MM.1S (cell line): ENCODE data around the gene EFNA5.

Experiments used
- EZH2 ChIP-seq: fragments of 300-600 bp; sonication (generic); optimal IDR thresholded peaks from 2 replicates; pipeline ENCODE3; 2017; ENCODE audit warnings: low read depth, mild to moderate bottlenecking, antibody characterized with exemption, low read length, mixed read lengths
- EZH2phosphoT487 ChIP-seq: fragments of 300-600 bp; sonication (generic); IDR thresholded peaks from 2 replicates; pipeline ENCODE4 v1.6.1; 2018; ENCODE audit warnings: antibody characterized with exemption, low read length
- TF ChIP-seq, protein P1 (sequence below): fragments of 300-600 bp; sonication (generic); IDR thresholded peaks from 2 replicates; pipeline ENCODE4 v1.5.1; 2016; ENCODE audit warnings: antibody characterized with exemption, low read length, mixed read lengths

DNA sequence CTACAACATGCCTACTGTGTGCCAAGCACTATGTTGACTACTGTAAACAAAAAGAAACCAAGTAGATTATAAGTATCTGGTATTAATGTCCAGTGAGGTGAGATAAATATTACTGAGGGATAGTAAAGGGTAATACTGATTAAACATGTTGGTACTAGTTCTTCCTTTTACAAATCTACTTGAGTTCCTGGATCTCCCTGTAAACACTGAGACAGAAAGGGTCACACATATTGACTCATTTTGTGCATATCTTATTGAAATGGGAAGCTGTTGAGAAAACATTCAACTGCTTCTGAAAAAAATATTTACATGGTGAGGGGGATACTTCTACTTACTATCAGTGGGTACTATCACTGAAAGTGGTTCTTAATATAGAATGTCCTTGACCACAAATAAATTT is 24.3 kb downstream of the EFNA5 start:
- TF ChIP-seq, protein P1, sequence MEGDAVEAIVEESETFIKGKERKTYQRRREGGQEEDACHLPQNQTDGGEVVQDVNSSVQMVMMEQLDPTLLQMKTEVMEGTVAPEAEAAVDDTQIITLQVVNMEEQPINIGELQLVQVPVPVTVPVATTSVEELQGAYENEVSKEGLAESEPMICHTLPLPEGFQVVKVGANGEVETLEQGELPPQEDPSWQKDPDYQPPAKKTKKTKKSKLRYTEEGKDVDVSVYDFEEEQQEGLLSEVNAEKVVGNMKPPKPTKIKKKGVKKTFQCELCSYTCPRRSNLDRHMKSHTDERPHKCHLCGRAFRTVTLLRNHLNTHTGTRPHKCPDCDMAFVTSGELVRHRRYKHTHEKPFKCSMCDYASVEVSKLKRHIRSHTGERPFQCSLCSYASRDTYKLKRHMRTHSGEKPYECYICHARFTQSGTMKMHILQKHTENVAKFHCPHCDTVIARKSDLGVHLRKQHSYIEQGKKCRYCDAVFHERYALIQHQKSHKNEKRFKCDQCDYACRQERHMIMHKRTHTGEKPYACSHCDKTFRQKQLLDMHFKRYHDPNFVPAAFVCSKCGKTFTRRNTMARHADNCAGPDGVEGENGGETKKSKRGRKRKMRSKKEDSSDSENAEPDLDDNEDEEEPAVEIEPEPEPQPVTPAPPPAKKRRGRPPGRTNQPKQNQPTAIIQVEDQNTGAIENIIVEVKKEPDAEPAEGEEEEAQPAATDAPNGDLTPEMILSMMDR, result no peak
- TF ChIP-seq EZH2 (no peak), EZH2phosphoT487 (no peak)
